IMR-90 (cell line): ENCODE measurements around the gene GPLD1. TPM values are rescaled to one million over a fixed set of nuclear protein-coding genes. Genes with fewer than 3 reads are reported as not detected.

ENCODE experiments used
- ATAC-seq: fragments of 200-7000 bp; cut with Tn5 transposase; 2 replicates; pipeline ENCODE4 v1.9.1; 2020; ENCODE audit warnings: low read depth, mild to moderate bottlenecking, moderate library complexity
- BruUV-seq: library from RNA; stranded (reverse); fragments of 400-500 nt; replicated peaks from 2 replicates; lab custom pipeline; 2021; lab: Mats Ljungman, UMichigan
- CTCF ChIA-PET: fragments of 300-600 bp; formaldehyde crosslinking; extraction: SDS; loops from one replicate; lab custom pipeline; 2021; ENCODE audit warnings: antibody characterized with exemption; lab: Yijun Ruan, JAX
- POLR2A ChIA-PET: fragments of 300-600 bp; sonication (Branson Sonifier 250); formaldehyde crosslinking; loops from one replicate; lab custom pipeline; 2022; ENCODE audit warnings: antibody characterized with exemption; ENCODE audit not compliant: unreplicated experiment; lab: Charles Lee
- DNase-seq: peaks from one replicate; pipeline ENCODE4 v3.0.0; 2013
- H2AFZ ChIP-seq: replicated peaks from 2 replicates; pipeline ENCODE3; 2013; ENCODE audit warnings: low read length, mild to moderate bottlenecking; ENCODE audit not compliant: poor library complexity
- H2AK5ac ChIP-seq: 2 replicates; pipeline ENCODE4 v1.6.1; 2013; ENCODE audit warnings: low read depth, low read length, inconsistent platforms
- H2AK9ac ChIP-seq: replicated peaks from 2 replicates; pipeline ENCODE3; 2013; ENCODE audit warnings: mild to moderate bottlenecking, low read depth, low read length, moderate library complexity; ENCODE audit not compliant: poor library complexity
- H2BK120ac ChIP-seq: 2 replicates; pipeline ENCODE4 v1.6.1; 2013; ENCODE audit warnings: low read depth, low read length, inconsistent platforms
- H2BK15ac ChIP-seq: 3 replicates; pipeline ENCODE4 v1.6.1; 2013; ENCODE audit warnings: low read depth, low read length, inconsistent platforms
- H2BK20ac ChIP-seq: 2 replicates; pipeline ENCODE4 v1.6.1; 2013; ENCODE audit warnings: low read depth, mild to moderate bottlenecking, inconsistent platforms, low read length, moderate library complexity
- H2BK5ac ChIP-seq: 2 replicates; pipeline ENCODE4 v1.6.1; 2013; ENCODE audit warnings: mild to moderate bottlenecking, low read depth, low read length, inconsistent platforms; ENCODE audit not compliant: poor library complexity, severe bottlenecking
- H3K14ac ChIP-seq: replicated peaks from 2 replicates; pipeline ENCODE4 v1.6.1; 2013; ENCODE audit warnings: low read depth, low read length, inconsistent platforms
- H3K18ac ChIP-seq: 2 replicates; pipeline ENCODE4 v1.6.1; 2013; ENCODE audit warnings: low read depth, low read length, control low read depth
- H3K23ac ChIP-seq: 2 replicates; pipeline ENCODE4 v1.6.1; 2013; ENCODE audit warnings: low read depth, low read length, inconsistent platforms
- H3K27ac ChIP-seq: 2 replicates; pipeline ENCODE4 v1.5.1; 2013; ENCODE audit warnings: mild to moderate bottlenecking, control low read depth, low read length; ENCODE audit not compliant: insufficient read depth
- H3K27me3 ChIP-seq: 2 replicates; pipeline ENCODE4 v1.6.1; 2013; ENCODE audit warnings: low read length; ENCODE audit not compliant: control insufficient read depth, insufficient read depth
- H3K36me3 ChIP-seq: 2 replicates; pipeline ENCODE4 v1.6.1; 2013; ENCODE audit warnings: low read length, mixed read lengths; ENCODE audit not compliant: control insufficient read depth, insufficient read depth
- H3K4ac ChIP-seq: 2 replicates; pipeline ENCODE4 v1.6.1; 2013; ENCODE audit warnings: low read depth, low read length, inconsistent platforms
- H3K4me1 ChIP-seq: 2 replicates; pipeline ENCODE4 v1.6.1; 2013; ENCODE audit warnings: low read length, mixed read lengths; ENCODE audit not compliant: control insufficient read depth, insufficient read depth
- H3K4me2 ChIP-seq: 2 replicates; pipeline ENCODE4 v1.6.1; 2013; ENCODE audit warnings: low read depth, mild to moderate bottlenecking, control low read depth, low read length, moderate library complexity
- H3K4me3 ChIP-seq: 2 replicates; pipeline ENCODE4 v1.5.1; 2013; ENCODE audit warnings: low read depth, mild to moderate bottlenecking, control low read depth, low read length, moderate library complexity; ENCODE audit not compliant: insufficient read depth
- H3K56ac ChIP-seq: 2 replicates; pipeline ENCODE4 v1.6.1; 2013; ENCODE audit warnings: low read length, inconsistent platforms; ENCODE audit not compliant: insufficient read depth; ENCODE audit errors: extremely low read depth
- H3K79me1 ChIP-seq, 2 experiments: 2 replicates each; pipeline ENCODE4 v1.6.1; 2013; ENCODE audit warnings: low read length in 2 of 2, inconsistent platforms in 1 of 2, low read depth in 1 of 2
- H3K9ac ChIP-seq: 2 replicates; pipeline ENCODE4 v1.6.1; 2013; ENCODE audit warnings: low read depth, low read length, control low read depth
- H3K9me1 ChIP-seq: 2 replicates; pipeline ENCODE4 v1.6.1; 2013; ENCODE audit warnings: low read length, inconsistent platforms; ENCODE audit not compliant: insufficient read depth
- H3K9me3 ChIP-seq: 2 replicates; pipeline ENCODE4 v1.6.1; 2013; ENCODE audit warnings: low read length; ENCODE audit not compliant: control insufficient read depth, insufficient read depth
- H4K20me1 ChIP-seq: 2 replicates; pipeline ENCODE4 v1.6.1; 2013; ENCODE audit warnings: low read length, inconsistent platforms; ENCODE audit not compliant: insufficient read depth
- H4K5ac ChIP-seq: 2 replicates; pipeline ENCODE4 v1.6.1; 2013; ENCODE audit warnings: mild to moderate bottlenecking, low read depth, low read length, control low read depth
- H4K8ac ChIP-seq, 2 experiments: 2 replicates each; pipeline ENCODE4 v1.6.1; 2013; ENCODE audit warnings: low read depth in 2 of 2, low read length in 2 of 2, control low read depth in 1 of 2, inconsistent platforms in 1 of 2
- H4K91ac ChIP-seq: 2 replicates; pipeline ENCODE4 v1.6.1; 2013; ENCODE audit warnings: low read depth, low read length, inconsistent platforms; ENCODE audit not compliant: insufficient read depth
- BHLHE40 ChIP-seq: fragments of 150-350 bp; IDR thresholded peaks from 2 replicates; pipeline ENCODE4 v1.6.1; 2016; ENCODE audit warnings: mild to moderate bottlenecking, low read depth, low read length
- CEBPB ChIP-seq: IDR thresholded peaks from 2 replicates; pipeline ENCODE4 v1.6.1; 2012; ENCODE audit warnings: low read depth, low read length, improper control_type of control experiment
- CHD1 ChIP-seq: IDR thresholded peaks from 2 replicates; pipeline ENCODE4 v1.6.1; 2012; ENCODE audit warnings: low read depth, low read length, improper control_type of control experiment
- CTCF ChIP-seq: conservative IDR thresholded peaks from 2 replicates; pipeline ENCODE4 v1.5.1; 2012; ENCODE audit warnings: mild to moderate bottlenecking, low read depth, low read length, improper control_type of control experiment
- ELK1 ChIP-seq: fragments of 150-350 bp; IDR thresholded peaks from 2 replicates; pipeline ENCODE4 v1.6.1; 2016; ENCODE audit warnings: low read depth, mild to moderate bottlenecking, low read length, moderate library complexity, borderline replicate concordance
- FOS ChIP-seq: fragments of 150-350 bp; IDR thresholded peaks from 2 replicates; pipeline ENCODE4 v1.6.1; 2016; ENCODE audit warnings: low read depth, low read length
- MAFK ChIP-seq: IDR thresholded peaks from 2 replicates; pipeline ENCODE4 v1.6.1; 2012; ENCODE audit warnings: low read depth, low read length, improper control_type of control experiment
- MAZ ChIP-seq: IDR thresholded peaks from 2 replicates; pipeline ENCODE4 v1.6.1; 2012; ENCODE audit warnings: low read depth, mild to moderate bottlenecking, low read length, improper control_type of control experiment, moderate library complexity, borderline replicate concordance
- MXI1 ChIP-seq: IDR thresholded peaks from 2 replicates; pipeline ENCODE4 v1.6.1; 2012; ENCODE audit warnings: low read depth, mild to moderate bottlenecking, low read length, moderate library complexity, borderline replicate concordance
- NFE2L2 ChIP-seq: fragments of 150-350 bp; IDR thresholded peaks from 2 replicates; pipeline ENCODE4 v1.6.1; 2016; ENCODE audit warnings: low read depth, mild to moderate bottlenecking, low read length
- POLR2A ChIP-seq: IDR thresholded peaks from 2 replicates; pipeline ENCODE4 v1.6.1; 2012; ENCODE audit warnings: mild to moderate bottlenecking, low read depth, low read length
- RAD21 ChIP-seq: IDR thresholded peaks from 2 replicates; pipeline ENCODE4 v1.6.1; 2012; ENCODE audit warnings: low read length, improper control_type of control experiment
- RCOR1 ChIP-seq: IDR thresholded peaks from 2 replicates; pipeline ENCODE4 v1.6.1; 2012; ENCODE audit warnings: mild to moderate bottlenecking, low read length, improper control_type of control experiment; ENCODE audit not compliant: insufficient replicate concordance
- RFX5 ChIP-seq: IDR thresholded peaks from 2 replicates; pipeline ENCODE4 v1.8.0; 2012; ENCODE audit warnings: low read depth, mild to moderate bottlenecking, low read length, moderate library complexity
- SMC3 ChIP-seq: fragments of 150-350 bp; IDR thresholded peaks from 2 replicates; pipeline ENCODE4 v1.6.1; 2016; ENCODE audit warnings: low read depth, mild to moderate bottlenecking, antibody characterized with exemption, low read length, moderate library complexity
- WGBS, 2 experiments: methylation state at CpG; one replicate each; pipeline versions ENCODE4 v1.1.5 to v1.1.7; 2013; ENCODE audit warnings: missing lambda C conversion rate in 2 of 2; ENCODE audit not compliant: insufficient read length in 1 of 2; ENCODE audit errors: extremely low coverage in 2 of 2; 5-methylcytosine and 5-hydroxymethylcytosine counted together
- dilution Hi-C: fragments of 300-500 bp; cut with HindIII; formaldehyde crosslinking; loops from one replicate; pipeline ENCODE4 v1.14.3; 2018; ENCODE audit warnings: low sequenced_read_pairs; ENCODE audit not compliant: unreplicated experiment
- in situ Hi-C: fragments of 300-500 bp; cut with MboI; formaldehyde crosslinking; loops from 3 replicates; pipeline ENCODE4 v1.14.3; 2019; ENCODE audit warnings: low sequenced_read_pairs, inconsistent platforms, mixed read lengths
- intact Hi-C: fragments of 100-400 bp; cut with micrococcal nuclease; formaldehyde crosslinking; loops from 2 replicates; pipeline ENCODE4 v1.10.0; 2022
- polyA plus RNA-seq, 3 experiments: library from polyadenylated mRNA; depleted of rRNA; stranded (reverse); fragments of >200 nt; gene quantifications; 2 replicates each; pipeline ENCODE4 v1.2.3, GENCODE V29; 2012; ENCODE audit warnings: low replicate concordance in 1 of 3
- total RNA-seq: library from RNA; depleted of rRNA; stranded (reverse); fragments of >200 nt; gene quantifications from 2 replicates; pipeline ENCODE4 v1.2.3, GENCODE V29; 2012
- TF ChIP-seq, protein P1 (sequence below): fragments of 150-350 bp; IDR thresholded peaks from 2 replicates; pipeline ENCODE4 v1.6.1; 2017; ENCODE audit warnings: mild to moderate bottlenecking, antibody characterized with exemption, low read length, low read depth

GPLD1 gene
- total and polyA plus RNA-seq, 2 of the 4 experiments (the other 2 are of a cell fraction) = 0.05 to 0.18 TPM

- DNase-seq (no peak), ATAC-seq (no peak)
- TF ChIP-seq RAD21 = no peak
- TF ChIP-seq ELK1 = no peak
- TF ChIP-seq CTCF = no peak
- TF ChIP-seq, protein P1, sequence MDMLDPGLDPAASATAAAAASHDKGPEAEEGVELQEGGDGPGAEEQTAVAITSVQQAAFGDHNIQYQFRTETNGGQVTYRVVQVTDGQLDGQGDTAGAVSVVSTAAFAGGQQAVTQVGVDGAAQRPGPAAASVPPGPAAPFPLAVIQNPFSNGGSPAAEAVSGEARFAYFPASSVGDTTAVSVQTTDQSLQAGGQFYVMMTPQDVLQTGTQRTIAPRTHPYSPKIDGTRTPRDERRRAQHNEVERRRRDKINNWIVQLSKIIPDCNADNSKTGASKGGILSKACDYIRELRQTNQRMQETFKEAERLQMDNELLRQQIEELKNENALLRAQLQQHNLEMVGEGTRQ = no peak
- no peak for TF ChIP-seq POLR2A
- no peak for TF ChIP-seq FOS
- no peak for TF ChIP-seq MAZ
- no peak for TF ChIP-seq CEBPB
- no peak for TF ChIP-seq MXI1
- TF ChIP-seq NFE2L2 = no peak
- no peak for TF ChIP-seq RCOR1
- TF ChIP-seq CHD1 = no peak
- no peak for TF ChIP-seq RFX5
- no peak for TF ChIP-seq BHLHE40
- no peak for TF ChIP-seq SMC3
- no peak for TF ChIP-seq MAFK
- Histone ChIP-seq H2AK5ac (no peak overlapping the region), H2BK15ac (no peak overlapping the region), H3K4me2 (no peak overlapping the region), H3K9me1 (no peaks in the 10 kb centered on the region), H2AFZ (no peak overlapping the region), H2BK20ac (no peak overlapping the region), H3K27me3 (peaks cover 3% of the 10 kb centered on the region), H3K56ac (no peak overlapping the region), H3K23ac (no peak overlapping the region), H3K18ac (no peak overlapping the region), H4K91ac (no peak overlapping the region), H3K9ac (no peak overlapping the region), H3K4me3 (no peak overlapping the region), H3K27ac (no peak overlapping the region), H3K36me3 (no peaks in the 10 kb centered on the region), H3K14ac (no peak overlapping the region), H4K20me1 (no peaks in the 10 kb centered on the region), H2BK5ac (no peak overlapping the region), H4K5ac (no peak overlapping the region), H3K9me3 (no peaks in the 10 kb centered on the region), H2BK120ac (no peak overlapping the region), H3K79me1 (no peaks in the 10 kb centered on the region), H3K4me1 (no peaks in the 10 kb centered on the region), H3K4ac (no peak overlapping the region), H2AK9ac (no peak overlapping the region), H4K8ac (no peak overlapping the region)
- ChIA-PET POLR2A (no interaction called here), CTCF (interaction anchor here (0.5 to 0.6 kb wide), 2 partner anchors 23 to 75 kb away, joined by 3 read pairs; no protein-coding TSS in a partner anchor)
- in situ Hi-C loops (no loop called here), dilution Hi-C loops (no loop called here), intact Hi-C loops (no loop called here)
- WGBS, 2 experiments = 83% methylated on average over 1 of the region's 7 CpGs; no CpG with 5 or more reads in 1 of the 2 experiments
- no TSS peak for BruUV-seq
Observed at GRCh38 chr6:24446670-24447069, 42.7 kb downstream of the GPLD1 start.
